ENCODE measurements around the gene RET.

Gene RET

DNA sequence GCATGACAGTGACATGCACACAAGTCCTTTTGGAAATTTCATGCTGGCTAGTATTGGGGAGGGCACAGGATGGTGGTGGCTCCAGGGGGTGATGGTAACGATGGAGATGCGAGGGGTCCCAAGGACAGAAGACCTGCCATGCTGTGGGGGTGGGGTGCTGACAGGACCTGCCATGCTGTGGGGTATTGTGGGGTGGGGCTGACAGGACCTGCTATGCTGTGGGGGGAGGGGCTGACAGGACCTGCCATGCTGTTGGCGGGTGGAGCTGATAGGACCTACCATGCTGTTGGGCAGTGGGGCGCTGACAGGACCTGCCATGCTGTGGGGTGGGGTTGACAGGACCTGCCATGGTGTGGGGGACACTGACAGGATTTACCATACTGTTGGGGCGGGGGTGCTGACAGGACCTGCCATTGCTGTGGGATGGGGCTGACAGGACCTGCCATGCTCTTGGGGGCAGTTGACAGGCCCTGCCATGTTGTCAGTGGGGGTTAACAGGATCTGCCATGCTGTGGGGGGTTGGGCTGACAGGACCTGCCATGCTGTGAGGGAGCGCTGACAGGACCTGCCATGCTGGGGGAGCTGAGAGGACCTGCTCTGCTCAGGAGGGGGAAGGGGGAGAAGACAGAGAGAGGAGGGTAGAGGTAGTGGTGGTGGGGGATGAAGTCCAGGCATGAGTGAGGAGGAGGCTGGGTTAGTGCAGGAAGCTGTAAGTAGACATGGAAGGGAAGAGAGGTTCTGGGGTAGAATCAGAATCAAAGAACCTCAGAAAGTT lies 36.2 kb upstream of the RET start:
- no peak overlapping the region for H3K9ac ChIP-seq (ENCODE audit: low read length)
- H3K27ac ChIP-seq (ENCODE audit: low read depth, low read length), result no peak overlapping the region
- no peak overlapping the region for H3K4me3 ChIP-seq (ENCODE audit: low read length)
- no peaks in the 10 kb centered on the region for H3K4me1 ChIP-seq (ENCODE audit: control insufficient read depth, insufficient read depth, low read length)
- no peaks in the 10 kb centered on the region for H3K27me3 ChIP-seq (ENCODE audit: control insufficient read depth, insufficient read depth, low read length)
- H3K36me3 ChIP-seq (ENCODE audit: control insufficient read depth, insufficient read depth, low read length), result no peaks in the 10 kb centered on the region

DNA sequence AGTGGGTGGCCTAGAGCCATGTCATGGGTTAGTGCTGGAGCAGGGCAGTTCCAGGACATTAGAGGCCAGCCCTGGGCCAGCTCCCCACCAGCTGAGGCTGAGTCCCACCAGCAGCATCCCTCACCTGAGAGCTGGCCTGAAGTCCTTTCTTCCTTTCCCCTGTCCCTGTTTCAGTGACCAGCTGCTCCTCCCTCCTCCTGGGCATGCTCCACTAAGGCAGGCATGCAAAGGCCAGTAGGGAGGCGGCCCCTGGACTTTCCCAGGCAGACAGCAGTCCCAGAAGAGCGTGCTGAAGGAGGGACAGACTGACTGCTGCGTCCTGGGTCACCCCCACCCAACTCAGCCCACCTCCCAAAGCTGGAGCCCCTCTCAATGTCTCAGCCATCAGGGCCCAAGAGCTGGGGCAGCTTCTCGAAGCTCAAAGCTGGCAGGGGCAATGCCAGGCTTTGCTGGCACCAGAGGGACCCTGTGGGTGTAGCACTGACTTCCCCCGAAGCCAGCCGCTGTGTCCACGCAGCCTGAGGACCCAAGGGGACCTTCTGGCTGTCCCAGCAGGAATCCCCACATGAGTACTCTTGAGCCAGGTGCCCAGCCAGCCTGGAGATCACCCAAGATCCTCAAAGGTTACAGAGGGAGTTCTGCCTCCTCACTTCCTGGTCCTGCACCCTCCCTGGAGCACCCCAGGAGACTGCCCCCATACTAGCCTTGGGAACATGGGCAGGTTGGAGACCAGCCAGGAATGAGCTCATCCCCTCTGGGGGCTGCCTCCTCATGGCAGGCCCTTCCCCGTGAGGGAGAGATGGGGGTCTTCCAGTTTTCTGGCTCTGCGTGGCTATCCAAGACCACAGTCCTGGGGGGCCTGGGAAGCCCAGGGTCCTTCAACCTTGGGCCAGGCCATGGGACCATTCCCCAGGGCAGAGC lies 35.2 kb upstream of the RET start:
- H3K27ac ChIP-seq (ENCODE audit: low read depth, low read length), result no peak overlapping the region
- no peaks in the 10 kb centered on the region for H3K27me3 ChIP-seq (ENCODE audit: control insufficient read depth, insufficient read depth, low read length)
- no peaks in the 10 kb centered on the region for H3K4me1 ChIP-seq (ENCODE audit: control insufficient read depth, insufficient read depth, low read length)
- no peaks in the 10 kb centered on the region for H3K36me3 ChIP-seq (ENCODE audit: control insufficient read depth, insufficient read depth, low read length)
- no peak overlapping the region for H3K4me3 ChIP-seq (ENCODE audit: low read length)
- no peak overlapping the region for H3K9ac ChIP-seq (ENCODE audit: low read length)

DNA sequence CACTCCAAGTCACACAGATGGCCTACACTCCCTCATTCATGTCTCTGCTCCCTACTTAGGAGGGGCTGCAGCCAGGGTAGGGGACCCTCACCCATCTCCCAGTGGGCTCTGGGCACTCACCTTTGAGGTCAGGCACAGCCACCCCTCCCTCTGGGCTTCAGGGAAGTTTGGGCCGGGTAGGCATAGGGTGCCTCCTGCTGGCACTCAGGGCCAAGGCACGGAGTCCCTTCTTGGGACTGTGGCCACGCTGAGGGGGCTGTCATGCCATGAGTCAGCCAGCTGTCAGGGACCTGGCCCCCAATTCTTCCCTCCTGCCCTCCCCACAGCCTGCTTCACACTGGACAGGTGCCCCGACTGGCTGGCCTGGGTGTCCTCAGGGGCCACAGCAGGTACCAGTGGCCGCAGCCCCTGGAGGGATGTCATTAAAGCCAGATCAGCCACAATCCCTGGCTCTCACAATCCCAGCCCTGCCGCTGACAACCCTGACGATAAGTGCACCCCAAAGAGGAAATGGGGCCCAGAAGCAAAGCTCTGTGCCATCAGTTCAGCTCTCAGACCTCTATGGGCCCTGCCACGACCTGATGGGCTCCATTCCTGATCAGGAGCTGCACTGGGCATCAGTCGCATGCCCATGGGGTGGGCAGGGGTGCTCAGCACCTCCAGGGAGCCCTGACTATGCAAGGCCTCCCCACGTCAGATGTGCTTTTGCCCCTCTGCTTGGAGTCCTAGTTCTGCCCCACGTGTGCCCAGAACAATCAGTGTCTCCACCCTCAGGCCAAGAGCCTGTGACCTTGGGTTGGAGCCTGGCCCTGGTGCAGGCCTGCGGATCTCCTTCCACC lies 34.1 kb upstream of the RET start:
- Histone ChIP-seq H3K9ac (ENCODE audit: low read length) (no peak overlapping the region), H3K4me3 (ENCODE audit: low read length) (no peak overlapping the region), H3K4me1 (ENCODE audit: control insufficient read depth, insufficient read depth, low read length) (no peaks in the 10 kb centered on the region), H3K36me3 (ENCODE audit: control insufficient read depth, insufficient read depth, low read length) (no peaks in the 10 kb centered on the region), H3K27me3 (ENCODE audit: control insufficient read depth, insufficient read depth, low read length) (no peaks in the 10 kb centered on the region), H3K27ac (ENCODE audit: low read depth, low read length) (no peak overlapping the region)

DNA sequence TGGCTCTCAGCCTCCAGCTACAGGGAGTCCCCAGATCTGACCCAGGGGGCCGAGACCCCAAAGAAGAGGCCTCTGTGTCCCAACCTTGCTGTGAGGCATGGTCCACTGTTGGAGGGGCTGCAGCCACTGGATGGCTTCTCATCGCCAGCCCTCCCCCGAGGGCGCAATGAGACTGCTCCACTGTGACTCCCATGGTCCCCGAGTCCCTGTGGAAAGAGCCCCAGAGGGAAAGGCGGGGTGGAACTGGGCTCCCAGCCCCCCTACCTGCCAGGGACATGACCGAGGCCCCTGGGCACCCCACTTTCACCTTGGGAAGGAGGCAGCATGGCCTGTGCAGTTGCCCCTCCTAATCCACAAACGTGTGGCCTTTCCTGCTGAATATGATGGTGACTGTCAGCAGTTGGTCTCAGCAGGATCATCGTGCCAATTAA lies 33.5 kb upstream of the RET start:
- no peaks in the 10 kb centered on the region for H3K36me3 ChIP-seq (ENCODE audit: control insufficient read depth, insufficient read depth, low read length)
- H3K27me3 ChIP-seq (ENCODE audit: control insufficient read depth, insufficient read depth, low read length), result no peaks in the 10 kb centered on the region
- H3K27ac ChIP-seq (ENCODE audit: low read depth, low read length), result no peak overlapping the region
- no peak overlapping the region for H3K9ac ChIP-seq (ENCODE audit: low read length)
- H3K4me3 ChIP-seq (ENCODE audit: low read length), result no peak overlapping the region
- no peaks in the 10 kb centered on the region for H3K4me1 ChIP-seq (ENCODE audit: control insufficient read depth, insufficient read depth, low read length)

DNA sequence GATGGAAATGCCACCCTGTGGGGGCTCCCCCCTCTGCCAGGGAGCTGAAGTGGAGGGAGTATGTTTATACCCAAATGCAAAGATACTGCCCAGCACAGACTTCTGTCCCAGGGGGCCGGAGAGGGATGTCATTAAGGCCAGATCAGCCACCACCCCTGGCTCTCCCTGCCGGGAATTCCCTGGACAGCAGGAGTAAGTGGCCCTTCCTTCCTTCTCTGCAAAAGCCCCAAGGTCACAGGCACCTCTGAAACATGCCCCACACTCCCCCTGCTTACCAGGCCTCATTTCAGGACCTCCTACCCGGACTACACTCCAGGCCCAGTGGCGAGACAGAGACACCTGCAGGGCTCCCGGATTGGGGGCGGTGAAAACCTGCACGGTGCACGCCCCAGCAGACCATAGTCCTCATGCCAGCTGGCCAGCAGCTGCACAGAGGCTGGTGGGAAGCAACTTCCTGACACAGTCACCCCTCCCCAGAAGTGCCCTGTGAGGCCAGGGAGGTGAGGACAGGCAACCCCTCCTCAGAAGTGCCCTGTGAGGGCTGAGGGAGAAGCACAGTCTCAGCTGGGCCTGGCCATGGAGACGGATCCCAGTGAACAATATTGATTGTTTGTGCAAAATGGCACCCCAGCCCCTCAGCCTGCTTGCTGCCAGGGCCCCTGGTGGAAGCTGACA lies 33.0 kb upstream of the RET start:
- Histone ChIP-seq H3K4me1 (ENCODE audit: control insufficient read depth, insufficient read depth, low read length) (no peaks in the 10 kb centered on the region), H3K27ac (ENCODE audit: low read depth, low read length) (no peak overlapping the region), H3K36me3 (ENCODE audit: control insufficient read depth, insufficient read depth, low read length) (no peaks in the 10 kb centered on the region), H3K27me3 (ENCODE audit: control insufficient read depth, insufficient read depth, low read length) (no peaks in the 10 kb centered on the region), H3K4me3 (ENCODE audit: low read length) (no peak overlapping the region), H3K9ac (ENCODE audit: low read length) (no peak overlapping the region)

DNA sequence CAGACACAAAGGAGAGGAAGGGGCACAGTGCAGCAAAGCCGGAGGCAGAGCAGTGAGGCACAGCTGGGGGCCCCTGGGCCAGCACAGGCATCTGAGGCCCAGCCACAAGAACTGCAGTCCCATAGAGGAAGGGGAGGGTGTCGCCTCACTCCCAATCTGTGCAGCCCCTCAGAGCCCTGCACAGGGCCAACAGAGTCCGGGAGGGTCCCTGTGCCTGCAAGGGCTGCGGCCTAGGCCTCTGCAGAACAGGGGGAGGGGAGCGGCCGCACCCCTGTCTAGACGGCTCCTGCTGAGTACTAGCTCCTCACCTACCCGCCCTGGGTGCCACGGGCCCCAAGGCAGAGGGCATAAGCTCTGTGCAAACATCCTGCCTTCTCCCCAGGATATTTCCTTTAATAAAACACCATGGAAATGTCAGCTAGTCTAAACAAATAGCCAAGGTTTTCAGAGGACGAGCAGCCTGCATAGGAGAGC lies 32.4 kb upstream of the RET start:
- no peak overlapping the region for H3K27ac ChIP-seq (ENCODE audit: low read depth, low read length)
- no peak overlapping the region for H3K9ac ChIP-seq (ENCODE audit: low read length)
- H3K4me3 ChIP-seq (ENCODE audit: low read length), result no peak overlapping the region
- no peaks in the 10 kb centered on the region for H3K4me1 ChIP-seq (ENCODE audit: control insufficient read depth, insufficient read depth, low read length)
- no peaks in the 10 kb centered on the region for H3K36me3 ChIP-seq (ENCODE audit: control insufficient read depth, insufficient read depth, low read length)
- no peaks in the 10 kb centered on the region for H3K27me3 ChIP-seq (ENCODE audit: control insufficient read depth, insufficient read depth, low read length)

DNA sequence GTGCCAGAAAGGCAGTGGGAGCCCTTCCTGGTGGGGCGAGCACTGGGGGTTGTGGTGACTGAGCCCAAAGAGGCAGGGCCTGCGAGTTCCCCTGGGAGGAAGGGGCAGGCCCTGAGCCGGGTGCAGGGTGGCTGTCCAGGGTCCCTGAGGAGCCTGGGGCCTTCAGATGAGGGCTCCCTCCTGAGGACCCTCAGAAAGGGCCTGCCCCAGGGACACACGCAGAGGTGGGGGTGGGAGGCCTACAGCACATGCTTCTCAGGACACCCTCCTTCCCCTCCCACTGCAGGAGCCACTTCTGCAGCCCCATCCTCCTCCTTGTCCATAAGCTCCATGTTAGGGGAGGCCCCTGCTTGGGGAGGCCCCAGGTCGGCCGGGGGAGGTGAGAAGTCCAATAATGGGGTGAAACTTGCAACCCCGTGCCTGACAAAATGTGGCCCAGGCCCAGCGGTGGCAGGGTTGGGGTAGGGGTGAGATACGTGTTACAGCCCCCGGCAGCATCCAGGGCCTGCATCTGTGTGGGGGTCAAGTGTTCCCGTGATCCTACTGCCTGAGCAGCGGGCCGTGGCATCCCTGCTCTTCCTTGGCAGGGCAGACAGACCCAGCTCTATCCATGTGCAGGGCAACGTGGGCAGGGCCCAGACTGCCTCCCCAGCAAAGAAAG lies 31.8 kb upstream of the RET start:
- Histone ChIP-seq H3K9ac (ENCODE audit: low read length) (no peak overlapping the region), H3K4me1 (ENCODE audit: control insufficient read depth, insufficient read depth, low read length) (no peaks in the 10 kb centered on the region), H3K4me3 (ENCODE audit: low read length) (no peak overlapping the region), H3K36me3 (ENCODE audit: control insufficient read depth, insufficient read depth, low read length) (no peaks in the 10 kb centered on the region), H3K27me3 (ENCODE audit: control insufficient read depth, insufficient read depth, low read length) (no peaks in the 10 kb centered on the region), H3K27ac (ENCODE audit: low read depth, low read length) (no peak overlapping the region)

DNA sequence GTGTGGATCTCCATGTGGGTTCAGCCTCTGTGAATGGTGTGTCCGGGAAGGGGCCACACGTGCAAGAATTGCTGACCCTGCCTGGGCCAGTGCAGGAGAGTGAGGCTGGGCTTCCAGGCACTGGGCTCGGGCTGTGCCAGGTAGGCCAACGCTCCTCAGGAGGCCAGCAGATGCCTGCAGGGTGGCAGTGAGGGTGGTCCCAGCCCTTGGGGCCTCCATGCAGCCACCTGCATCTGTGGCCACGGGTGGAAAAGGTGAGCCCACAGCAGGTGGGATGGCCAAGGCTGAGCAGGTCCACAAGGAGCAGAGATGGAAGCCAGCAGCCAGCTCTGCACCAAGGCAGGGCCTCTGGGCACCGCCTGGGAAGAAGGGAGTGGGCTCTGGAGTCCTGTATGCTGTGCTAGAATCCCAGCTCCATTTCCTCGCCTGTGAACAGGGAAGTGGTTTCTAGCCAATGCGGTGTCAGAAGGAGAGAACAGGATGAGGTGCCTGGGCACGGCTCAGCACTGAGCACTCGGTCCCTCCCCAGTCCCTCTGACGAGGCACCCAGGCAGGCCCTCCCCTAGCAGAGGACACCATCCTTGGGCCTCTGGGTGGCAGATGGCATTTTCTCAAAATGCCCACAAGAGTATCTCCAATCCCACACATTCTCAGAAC lies 31.1 kb upstream of the RET start:
- Histone ChIP-seq H3K27ac (ENCODE audit: low read depth, low read length) (no peak overlapping the region), H3K9ac (ENCODE audit: low read length) (no peak overlapping the region), H3K4me3 (ENCODE audit: low read length) (no peak overlapping the region), H3K27me3 (ENCODE audit: control insufficient read depth, insufficient read depth, low read length) (no peaks in the 10 kb centered on the region), H3K4me1 (ENCODE audit: control insufficient read depth, insufficient read depth, low read length) (no peaks in the 10 kb centered on the region), H3K36me3 (ENCODE audit: control insufficient read depth, insufficient read depth, low read length) (no peaks in the 10 kb centered on the region)

DNA sequence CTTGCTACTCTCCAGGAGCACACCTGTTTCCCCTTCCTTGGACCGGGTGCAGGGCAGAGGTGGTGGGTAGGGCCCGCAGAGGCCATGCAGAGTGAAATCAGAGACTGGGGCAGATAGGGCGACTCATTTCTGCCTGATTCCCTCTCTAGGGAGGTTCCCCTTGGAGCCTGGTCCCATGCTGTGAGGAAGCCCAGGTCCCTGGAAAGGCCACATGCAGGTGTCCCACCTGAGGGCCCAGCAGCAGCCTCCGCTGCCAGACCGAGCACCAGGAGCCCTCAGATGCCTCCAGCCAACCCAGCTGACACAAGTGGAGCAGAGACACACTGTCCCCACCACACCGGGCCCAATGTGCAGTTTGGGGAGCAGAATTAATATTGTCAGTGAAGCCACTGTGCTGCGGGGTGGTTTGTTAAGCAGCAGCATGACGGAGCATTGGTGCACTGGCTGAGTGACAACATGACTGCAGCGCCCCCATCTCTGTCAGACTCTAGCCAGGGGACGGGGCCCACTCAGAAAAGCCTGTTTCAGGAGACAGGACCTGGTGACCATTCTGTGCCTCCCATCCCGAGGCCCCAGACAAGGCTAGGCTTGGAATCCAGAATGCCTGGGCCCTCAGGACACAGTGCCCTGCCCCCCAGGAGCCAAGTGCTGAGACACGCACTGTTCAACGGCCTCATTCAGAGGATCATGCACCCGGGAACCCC lies 30.4 kb upstream of the RET start:
- H3K4me1 ChIP-seq (ENCODE audit: control insufficient read depth, insufficient read depth, low read length), result no peaks in the 10 kb centered on the region
- no peak overlapping the region for H3K27ac ChIP-seq (ENCODE audit: low read depth, low read length)
- no peaks in the 10 kb centered on the region for H3K36me3 ChIP-seq (ENCODE audit: control insufficient read depth, insufficient read depth, low read length)
- no peaks in the 10 kb centered on the region for H3K27me3 ChIP-seq (ENCODE audit: control insufficient read depth, insufficient read depth, low read length)
- H3K4me3 ChIP-seq (ENCODE audit: low read length), result no peak overlapping the region
- H3K9ac ChIP-seq (ENCODE audit: low read length), result no peak overlapping the region

DNA sequence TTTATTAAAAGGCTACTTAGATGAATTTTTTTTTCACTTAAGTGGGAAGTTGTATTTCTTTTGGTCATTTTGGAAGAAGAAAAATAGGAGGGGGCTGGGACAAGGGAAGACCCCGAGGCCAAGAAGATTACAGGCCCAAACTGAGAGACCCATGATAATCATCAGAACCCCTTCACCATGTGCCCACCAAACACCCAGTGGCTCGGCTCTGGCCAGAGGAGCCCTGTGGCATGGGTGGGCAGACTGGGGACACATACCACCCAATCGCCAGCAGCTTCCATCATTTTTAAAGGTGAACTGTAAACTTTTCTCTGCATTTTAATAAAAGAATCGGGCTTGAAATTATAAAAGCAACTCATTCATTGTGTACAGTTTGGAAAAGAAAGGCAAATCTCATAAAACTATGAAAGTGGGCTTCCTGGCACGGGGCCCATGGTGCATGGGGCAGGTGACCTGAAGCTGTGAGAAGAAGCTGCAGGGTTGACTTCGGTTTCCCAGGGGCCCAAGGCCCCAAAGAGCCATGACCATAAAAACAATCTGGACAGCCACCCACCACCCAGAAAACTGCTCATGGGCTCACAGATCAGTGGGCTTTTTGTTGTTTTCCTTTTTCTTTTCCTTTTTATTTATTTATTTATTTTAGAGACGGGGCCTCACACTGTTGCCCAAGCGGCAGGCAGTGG lies 29.4 kb upstream of the RET start:
- H3K4me1 ChIP-seq (ENCODE audit: control insufficient read depth, insufficient read depth, low read length), result no peaks in the 10 kb centered on the region
- H3K36me3 ChIP-seq (ENCODE audit: control insufficient read depth, insufficient read depth, low read length), result no peaks in the 10 kb centered on the region
- H3K9ac ChIP-seq (ENCODE audit: low read length), result no peak overlapping the region
- H3K27ac ChIP-seq (ENCODE audit: low read depth, low read length), result no peak overlapping the region
- H3K4me3 ChIP-seq (ENCODE audit: low read length), result no peak overlapping the region
- no peaks in the 10 kb centered on the region for H3K27me3 ChIP-seq (ENCODE audit: control insufficient read depth, insufficient read depth, low read length)
